ENCODE measurements around the gene APRT. TPM values are rescaled to one million over a fixed set of nuclear protein-coding genes. Genes with fewer than 3 reads are reported as not detected.

APRT gene
- total RNA-seq, 1 donor from 2014 or later, result 85.2 TPM

- no peak overlapping the region for H3K27ac ChIP-seq
- no peaks in the 10 kb centered on the region for H3K9me3 ChIP-seq
- no peak for TF ChIP-seq CTCF (IDR thresholded peaks at IDR 0.05)
- peaks cover 65% of the 10 kb centered on the region for H3K4me1 ChIP-seq
- ATAC-seq (no peak), DNase-seq (no peak)
- H3K36me3 ChIP-seq, result no peaks in the 10 kb centered on the region
- no peaks in the 10 kb centered on the region for H3K27me3 ChIP-seq
- H3K4me3 ChIP-seq, result no peak overlapping the region
- intact Hi-C loops (cut with DNase I), result no loop called here
These were observed 50.6 kb downstream of the APRT start for GRCh38 chr16:88761143-88761534.

- ATAC-seq (no peak), DNase-seq (no peak)
- Histone ChIP-seq H3K4me1 (peaks cover 61% of the 10 kb centered on the region), H3K36me3 (no peaks in the 10 kb centered on the region), H3K27ac (no peak overlapping the region), H3K4me3 (no peak overlapping the region), H3K9me3 (no peaks in the 10 kb centered on the region), H3K27me3 (no peaks in the 10 kb centered on the region)
- no peak for TF ChIP-seq CTCF (IDR thresholded peaks at IDR 0.05)
- intact Hi-C loops (cut with DNase I), result no loop called here
These were observed 51.1 kb downstream of the APRT start for GRCh38 chr16:88760424-88761142.

GRCh38 chr16:88759976-88760350, 51.8 kb downstream of the APRT start:
- TF ChIP-seq CTCF (IDR thresholded peaks at IDR 0.05), result no peak
- H3K4me3 ChIP-seq, result no peak overlapping the region
- no peaks in the 10 kb centered on the region for H3K27me3 ChIP-seq
- no peaks in the 10 kb centered on the region for H3K9me3 ChIP-seq
- no peaks in the 10 kb centered on the region for H3K36me3 ChIP-seq
- H3K27ac ChIP-seq, result peak overlapping the region; percentile 47
- peaks cover 59% of the 10 kb centered on the region for H3K4me1 ChIP-seq
- ATAC-seq (no peak), DNase-seq (no peak)
- intact Hi-C loops (cut with DNase I), result no loop called here

Other genes starting within 250 kb of the APRT start
- gene ZC3H18, start 241.5 kb downstream of the APRT start, total RNA-seq, result 44.5 TPM
- gene IL17C, start 173.4 kb downstream of the APRT start, total RNA-seq, result not detected
- 257 TPM for gene CYBA, start 160.9 kb downstream of the APRT start, total RNA-seq
- gene MVD, start 148.8 kb downstream of the APRT start, total RNA-seq, result 104 TPM
- 7.0 TPM for gene SNAI3, start 125.4 kb downstream of the APRT start, total RNA-seq
- 50.6 TPM for gene RNF166, start 105.5 kb downstream of the APRT start, total RNA-seq
- 21.3 TPM for gene CTU2, start 105.4 kb downstream of the APRT start, total RNA-seq
- gene PIEZO1, start 26.7 kb downstream of the APRT start, total RNA-seq, result 196 TPM
- gene CDT1, start 8.1 kb downstream of the APRT start, total RNA-seq, result 1.0 TPM
- gene GALNS, start 45.0 kb upstream of the APRT start, total RNA-seq, result 32.8 TPM
- 43.9 TPM for gene TRAPPC2L, start 45.2 kb upstream of the APRT start, total RNA-seq
- not detected for gene PABPN1L, start 54.7 kb upstream of the APRT start, total RNA-seq
- 19.0 TPM for gene CBFA2T3, start 165.3 kb upstream of the APRT start, total RNA-seq